Heart right ventricle (tissue), 16 donors: ENCODE measurements around the gene LRCH4. TPM values are rescaled to one million over a fixed set of nuclear protein-coding genes. Genes with fewer than 3 reads are reported as not detected.
A peak's percentile ranks its signal among the peaks of the same experiment; 100 is the strongest.
"Not testable (repeated sequence)": the region's sequence is repeated elsewhere in the genome, so short reads cannot be mapped to it uniquely, and the experiment has no call there.

Source experiments
- ATAC-seq, 8 donors: fragments of 200-7000 bp; cut with Tn5 transposase; one replicate each; pipeline ENCODE4 v1.9.1; 2020; ENCODE audit warnings: mild to moderate bottlenecking in 8 of 8, moderate library complexity in 8 of 8, moderate number of reproducible peaks in 1 of 8
- DNase-seq, 2 donors: peaks; one replicate each; pipeline ENCODE4 v3.0.0-alpha.2; 2020
- H3K27ac ChIP-seq, 10 donors: fragments of 200-600 bp; sonication (generic) in 2 of 10; one replicate each; pipeline versions ENCODE4 v1.5.0 to v1.8.0; 2020 to 2022; ENCODE audit warnings: mild to moderate bottlenecking in 3 of 10
- H3K27me3 ChIP-seq, 7 donors: fragments of 200-600 bp; one replicate each; pipeline ENCODE4 v1.8.0; 2021 to 2022; ENCODE audit warnings: mild to moderate bottlenecking in 2 of 7
- H3K36me3 ChIP-seq, 9 donors: fragments of 200-600 bp; sonication (generic) in 1 of 9; one replicate each; pipeline versions ENCODE4 v1.5.0 to v1.8.0; 2020 to 2022; ENCODE audit warnings: mild to moderate bottlenecking in 2 of 9
- H3K4me1 ChIP-seq, 9 donors: fragments of 200-600 bp; sonication (generic) in 1 of 9; one replicate each; pipeline versions ENCODE4 v1.5.0 to v1.8.0; 2020 to 2022; ENCODE audit warnings: mild to moderate bottlenecking in 4 of 9
- H3K4me3 ChIP-seq, 10 donors: fragments of 200-600 bp; sonication (generic) in 2 of 10; one replicate each; pipeline versions ENCODE4 v1.5.0 to v1.8.0; 2020 to 2022; ENCODE audit warnings: mild to moderate bottlenecking in 7 of 10, moderate library complexity in 2 of 10
- H3K9me3 ChIP-seq, 11 donors: fragments of 200-600 bp in 10 of 11; sonication (generic) in 2 of 11; one replicate each; pipeline versions ENCODE4 v1.5.0 to v1.8.0; 2013 to 2022; ENCODE audit warnings: mild to moderate bottlenecking in 2 of 11, control low read depth in 1 of 11, moderate library complexity in 1 of 11
- CTCF ChIP-seq, 9 donors: fragments of 200-600 bp; sonication (generic) in 2 of 9; IDR thresholded peaks; one replicate each; pipeline versions ENCODE4 v1.5.0 to v1.8.0; 2021 to 2022; ENCODE audit warnings: antibody characterized with exemption in 9 of 9, mild to moderate bottlenecking in 5 of 9, moderate library complexity in 1 of 9
- WGBS, 2 donors: extraction: QIAGEN DNeasy Blood & Tissue Kit; methylation state at CpG; one replicate each; pipeline ENCODE4 v1.1.7; 2013; ENCODE audit warnings: inconsistent platforms in 1 of 2; 5-methylcytosine and 5-hydroxymethylcytosine counted together
- intact Hi-C, 10 donors: fragments of 100-400 bp; cut with DNase I; formaldehyde crosslinking; loops; one replicate each; pipeline versions ENCODE4 v1.11.1 to v1.14.2; 2022
- polyA plus RNA-seq, 2 donors: library from polyadenylated mRNA; stranded (reverse); fragments of 200-250 nt; gene quantifications; one replicate each; pipeline ENCODE4 v1.2.3, GENCODE V29; 2013
- total RNA-seq, 10 donors: library from RNA; stranded (reverse); fragmentation: NEBNext Ultra II Directional in 3 of 10; extraction: Animal tissue kit (Norgen Biotek cat#: 25700) in 3 of 10; gene quantifications; one replicate each; pipeline versions ENCODE4 v1.2.1 to v1.2.4, GENCODE V29; 2021 to 2023
- donor health status: Arrhythmogenic right ventricular cardiomyopathy.
- donor health status: ischemic (EF 13 %, LVEDD 7.1; RV severe dilation, severe dysfunction).
- donor health status: healthy with polysubstance abuse.
- donor health status: DM: no; HTN: yes; CAD: no.
- donor health status: DM: no; HTN: no; CAD: no.
- donor health status: ischemic (EF 25% LVEDD 6.9; RV normal size, moderate dysfunction).
- donor health status: ischemic (EF 25% LVEDD 5.7; RV mildly dilated, moderate dysfunction).
- donor health status: healthy.
- donor health status: DM: yes; HTN: yes; CAD: no.
- donor health status: Ischemic cardiomyopathy.
- donor health status: ischemic (EF 35%, LVEDD 5.7; RV mildly dilated, moderate dysfunction).
- donor health status: nonischemic (EF 11% LVEDD 7.7; RV severe dilation, severe dysfunction).
- donor health status: DM: yes; HTN: yes; CAD: no.
- donor health status: PGD.
- donor health status: ischemic (EF 29% LVEDD 5.4; RV normal size, mild dysfunction).
- donor health status: nonischemic (EF 23%, LVEDD 6.1; RV moderate dilation, normal function).

LRCH4 gene
- total and polyA plus RNA-seq, 12 donors, result 18.4 to 57.6 (median 24.1) TPM

GRCh38 chr7:100544967-100545359, 41.0 kb downstream of the LRCH4 start:
- Histone ChIP-seq H3K9me3 (no peaks in the 10 kb centered on the region), H3K27ac (peak overlapping the region; percentile 63 to 94 (median 88)), H3K27me3 (no peaks in the 10 kb centered on the region), H3K4me3 (peak overlapping the region in 1 of 10 donors; percentile 0), H3K4me1 (peaks cover 25 to 76% (median 59%) of the 10 kb centered on the region in 9 donors), H3K36me3 (peaks cover 0 to 13% (median 0%) of the 10 kb centered on the region in 9 donors)
- DNase-seq (no peak), ATAC-seq (peak in 2 of 8 donors; percentile 1 to 16)
- intact Hi-C loops, result loop anchor here in 2 of 10 donors (5.0 kb wide), 2 partner anchors 63 to 68 kb away; partner anchors contain the start of genes NYAP1 (in 1 of the 2) and TSC22D4 (in 1 of the 2)
- TF ChIP-seq CTCF (IDR thresholded peaks at IDR 0.05), result no peak
- WGBS, 2 donors, result 6 to 22% methylated on average over 1 of the region's 1 CpG

GRCh38 chr7:100544386-100544785, 41.5 kb downstream of the LRCH4 start:
- H3K36me3 ChIP-seq, result peaks cover 0 to 7% (median 0%) of the 10 kb centered on the region in 9 donors
- 36 to 38% methylated on average over 5 of the region's 5 CpGs for WGBS, 2 donors
- H3K9me3 ChIP-seq, result no peaks in the 10 kb centered on the region
- intact Hi-C loops, result no loop called here
- no peak for TF ChIP-seq CTCF (IDR thresholded peaks at IDR 0.05)
- H3K27me3 ChIP-seq, result no peaks in the 10 kb centered on the region
- peak overlapping the region; percentile 63 to 94 (median 88) for H3K27ac ChIP-seq
- peaks cover 29 to 74% (median 64%) of the 10 kb centered on the region in 9 donors for H3K4me1 ChIP-seq
- ATAC-seq (no peak), DNase-seq (no peak)
- H3K4me3 ChIP-seq, result no peak overlapping the region

GRCh38 chr7:100543586-100543985, 42.3 kb downstream of the LRCH4 start:
- no peaks in the 10 kb centered on the region for H3K9me3 ChIP-seq
- H3K36me3 ChIP-seq, result no peaks in the 10 kb centered on the region
- TF ChIP-seq CTCF (IDR thresholded peaks at IDR 0.05), result no peak
- peaks cover 29 to 67% (median 57%) of the 10 kb centered on the region in 9 donors for H3K4me1 ChIP-seq
- peak overlapping the region in 4 of 10 donors; percentile 87 to 94 (median 89) for H3K27ac ChIP-seq
- ATAC-seq (no peak), DNase-seq (no peak)
- 69 to 72% methylated on average over 1 of the region's 1 CpG for WGBS, 2 donors
- no peak overlapping the region for H3K4me3 ChIP-seq
- no peaks in the 10 kb centered on the region for H3K27me3 ChIP-seq
- intact Hi-C loops, result no loop called here

GRCh38 chr7:100541309-100541708, 44.6 kb downstream of the LRCH4 start:
- H3K36me3 ChIP-seq, intact Hi-C loops, H3K27me3 ChIP-seq, DNase-seq, H3K9me3 ChIP-seq, H3K4me3 ChIP-seq, ATAC-seq: not testable (repeated sequence)
- Histone ChIP-seq H3K4me1 (peaks cover 13 to 51% (median 40%) of the 10 kb centered on the region in 9 donors), H3K27ac (peak overlapping the region in 1 of 10 donors; percentile 37)
- WGBS, 2 donors, result 92% methylated on average over 7 of the region's 7 CpGs

- H3K4me1 ChIP-seq, result peaks cover 6 to 40% (median 28%) of the 10 kb centered on the region in 9 donors
- H3K9me3 ChIP-seq, result no peaks in the 10 kb centered on the region
- TF ChIP-seq CTCF (IDR thresholded peaks at IDR 0.05), result no peak
- no peaks in the 10 kb centered on the region for H3K36me3 ChIP-seq
- 41 to 51% methylated on average over 6 of the region's 6 CpGs for WGBS, 2 donors
- DNase-seq, result no peak
- H3K27ac ChIP-seq, result peak overlapping the region in 1 of 10 donors; percentile 81
- ATAC-seq, result no peak
- no peaks in the 10 kb centered on the region for H3K27me3 ChIP-seq
- peak overlapping the region in 9 of 10 donors; percentile 64 to 94 (median 83) for H3K4me3 ChIP-seq
- intact Hi-C loops, result no loop called here
Measured at GRCh38 chr7:100540073-100540723, 45.7 kb downstream of the LRCH4 start.
